DMS 273 treated with DMSO at 0.1 percent for 48 hours (cell line): ENCODE results near the gene RAP1GAP.
"Not testable (repeated sequence)": the region's sequence is repeated elsewhere in the genome, so short reads cannot be mapped to it uniquely, and the experiment has no call there.

Source experiments
- DNase-seq: peaks from one replicate; lab custom pipeline; 2025; lab: John Stamatoyannopoulos, UW

RAP1GAP gene

DNA sequence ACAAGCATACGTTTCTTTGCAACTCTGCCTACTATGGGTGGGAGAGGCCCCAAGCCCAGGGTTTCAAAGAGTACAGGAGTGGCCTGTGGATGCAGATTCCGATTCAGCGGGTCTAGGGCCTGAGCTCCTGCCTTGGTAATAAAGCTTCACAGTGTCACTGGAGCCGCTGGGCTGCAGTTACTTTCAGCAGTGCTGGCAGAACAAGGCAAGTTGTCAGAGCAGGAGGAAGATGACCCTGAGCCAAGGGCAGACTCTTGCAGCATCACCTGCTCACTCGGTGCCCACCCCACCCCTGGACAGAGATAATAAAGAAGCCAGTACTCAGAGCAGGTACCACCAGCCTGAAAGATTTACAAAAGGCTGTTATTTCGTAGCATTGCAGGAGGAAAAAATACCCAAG lies 8.0 kb upstream of the RAP1GAP start:
- no peak for DNase-seq

GRCh38 chr1:21674957-21675356 lies 5.8 kb upstream of the RAP1GAP start:
- DNase-seq, result no peak

GRCh38 chr1:21673853-21674252 lies 4.7 kb upstream of the RAP1GAP start:
- DNase-seq, result not testable (repeated sequence)

GRCh38 chr1:21673277-21673780 lies 4.2 kb upstream of the RAP1GAP start:
- peak; percentile 50 for DNase-seq

DNA sequence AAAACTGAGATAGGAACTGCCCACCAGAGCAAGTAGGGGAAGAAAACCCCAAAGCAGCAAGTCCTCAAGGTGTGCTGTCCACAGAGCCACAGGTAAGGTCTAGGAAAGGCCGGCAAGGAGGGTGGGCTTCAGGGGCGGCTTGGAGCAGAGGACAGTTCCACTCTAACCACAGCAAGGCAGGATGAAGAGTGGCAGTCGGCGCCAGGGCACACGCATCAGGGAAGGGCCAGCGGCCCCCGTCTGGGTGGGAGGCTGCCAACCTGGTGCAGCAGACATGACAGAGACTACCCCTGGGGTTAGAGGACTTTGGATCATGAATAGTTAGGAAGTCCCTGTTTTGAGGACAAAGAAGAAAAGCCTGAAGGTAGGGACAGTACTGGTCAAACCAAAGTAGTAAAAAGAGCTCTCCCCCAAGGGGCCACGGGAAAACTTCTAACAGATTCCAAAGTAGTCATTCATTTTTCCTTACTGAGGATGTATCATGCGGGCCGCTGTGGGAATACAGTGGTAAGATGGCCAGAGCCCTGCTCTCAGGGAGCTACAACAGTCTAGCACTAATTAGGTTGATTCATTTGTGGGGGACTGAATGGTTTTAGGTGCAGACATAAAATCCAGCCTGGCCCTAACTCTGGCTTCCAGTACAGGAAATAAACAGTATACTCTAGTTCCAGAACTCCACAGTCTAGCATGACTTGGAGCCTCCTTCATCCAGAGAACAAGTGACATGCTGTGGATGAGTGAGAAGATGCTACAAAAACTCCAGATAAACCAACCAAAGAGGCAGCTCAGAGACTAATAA lies 3.5 kb upstream of the RAP1GAP start:
- no peak for DNase-seq

DNA sequence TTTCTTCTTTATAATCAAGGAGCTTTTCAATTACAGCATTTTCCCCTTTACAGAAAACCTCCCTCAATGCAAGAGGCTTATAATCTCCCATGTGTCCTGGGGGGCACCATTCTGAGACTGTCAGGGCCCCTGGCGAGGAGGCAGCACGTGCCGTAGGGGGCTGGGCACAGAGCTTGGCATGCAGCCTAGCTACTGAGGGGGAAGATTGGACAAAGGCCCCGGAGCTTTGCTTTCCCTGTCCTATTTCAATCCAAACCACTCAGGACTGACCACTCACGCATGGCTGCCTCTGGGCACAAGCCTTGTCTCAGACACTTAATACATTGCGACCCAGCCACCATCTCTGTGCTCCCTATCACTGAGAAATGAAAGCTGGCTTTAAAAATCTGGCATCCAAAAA lies 2.8 kb upstream of the RAP1GAP start:
- no peak for DNase-seq

DNA sequence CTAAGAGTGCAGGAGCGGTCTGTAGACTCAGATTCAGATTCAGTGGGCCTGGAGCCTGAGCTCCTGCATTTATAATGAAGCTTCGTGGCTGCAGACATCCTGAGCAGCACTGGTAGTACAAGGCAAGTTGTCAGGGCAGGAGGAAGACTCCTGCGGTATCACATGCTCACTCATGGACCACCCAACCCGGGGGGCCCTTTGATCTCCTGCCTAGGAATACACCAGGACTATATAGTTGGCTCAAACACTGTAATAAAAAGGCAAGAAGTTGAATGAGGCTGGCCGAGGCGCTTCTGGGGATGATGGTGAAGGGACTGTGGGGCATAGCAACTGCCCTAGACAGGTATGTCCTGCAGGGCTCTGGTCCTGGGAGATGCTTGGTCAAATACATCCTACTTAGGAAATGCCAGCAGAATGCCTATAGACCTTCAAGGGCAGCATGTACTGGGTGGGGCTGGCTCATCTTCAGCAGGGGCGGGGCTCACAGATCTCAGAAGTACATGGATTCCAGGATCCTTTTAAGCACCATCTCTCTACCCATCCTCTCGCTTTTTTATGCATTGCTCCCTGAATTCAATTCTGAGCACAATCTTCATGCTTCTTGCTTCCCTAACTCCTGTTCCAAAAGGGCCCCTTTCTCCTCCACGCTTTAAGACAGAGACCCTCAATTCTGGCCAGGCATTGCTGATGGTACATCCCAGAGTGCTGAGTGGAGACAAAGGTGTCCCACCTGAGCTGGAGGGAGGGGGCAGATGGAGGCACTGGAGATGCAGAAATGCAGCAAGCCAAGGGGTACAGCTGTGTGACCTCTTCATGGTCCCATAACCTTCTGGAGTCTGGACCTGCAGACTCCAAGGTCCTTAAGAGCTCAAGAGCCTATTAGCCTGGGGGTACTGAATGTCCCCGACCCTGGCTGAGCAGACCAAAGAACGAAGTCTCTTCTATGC lies 2.1 kb upstream of the RAP1GAP start:
- no peak for DNase-seq

GRCh38 chr1:21670059-21670881 lies 1.1 kb upstream of the RAP1GAP start:
- no peak for DNase-seq

DNA sequence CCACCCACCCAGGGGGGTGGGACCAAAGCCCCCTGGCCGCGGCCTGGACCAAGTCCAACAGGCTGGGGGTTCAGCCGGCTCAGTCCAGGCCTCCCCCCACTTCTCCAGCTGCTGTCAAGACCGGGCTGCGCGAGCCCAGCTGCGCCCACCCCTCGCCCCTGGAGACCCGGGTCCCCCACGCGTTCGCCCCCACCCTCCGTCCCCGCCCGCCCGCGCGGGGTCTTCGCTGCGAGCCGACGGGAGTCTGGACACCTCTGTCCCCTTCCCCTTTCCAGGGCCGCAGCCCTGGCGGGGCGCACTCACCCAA lies 253 bp downstream of the RAP1GAP start:
- no peak for DNase-seq

DNA sequence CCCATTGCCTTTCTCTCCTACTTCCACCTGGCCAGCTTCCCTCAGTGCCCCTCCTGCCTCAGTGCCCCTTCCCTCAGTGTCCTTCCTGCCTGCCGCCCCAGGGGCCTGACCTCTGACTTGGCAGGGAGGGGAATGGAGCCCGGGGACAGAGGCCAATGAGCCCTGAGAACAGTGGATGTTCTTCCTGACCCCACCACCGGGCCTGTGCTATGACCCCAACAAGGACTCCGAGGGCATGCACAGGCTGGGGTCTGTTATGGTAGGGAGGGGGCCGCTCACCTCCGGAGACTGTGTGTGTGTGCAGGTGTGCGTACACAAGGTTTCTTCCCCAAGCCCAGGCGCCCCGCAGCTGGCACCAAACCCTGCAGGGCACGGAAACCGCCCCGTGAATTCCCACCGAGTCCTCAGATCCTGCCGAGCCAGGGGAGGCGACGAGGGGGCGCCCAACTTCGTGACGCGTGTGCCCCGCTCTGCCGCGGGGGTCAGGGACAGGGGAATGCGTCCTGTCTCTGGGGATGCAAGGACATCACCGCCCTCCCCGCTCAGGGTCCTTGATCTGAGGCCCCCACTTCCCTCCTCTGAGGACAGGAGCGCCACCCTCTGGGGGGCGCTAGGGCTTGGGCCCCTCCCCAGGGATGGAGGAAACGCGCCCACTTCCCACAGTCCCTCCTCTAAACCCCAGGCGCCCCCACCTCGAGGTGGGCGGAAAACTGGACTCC lies 766 bp downstream of the RAP1GAP start:
- no peak for DNase-seq

GRCh38 chr1:21667348-21668231 lies 1.6 kb downstream of the RAP1GAP start:
- DNase-seq, result no peak

- no peak for DNase-seq
Measured at GRCh38 chr1:21666576-21667320, 2.4 kb downstream of the RAP1GAP start.

DNA sequence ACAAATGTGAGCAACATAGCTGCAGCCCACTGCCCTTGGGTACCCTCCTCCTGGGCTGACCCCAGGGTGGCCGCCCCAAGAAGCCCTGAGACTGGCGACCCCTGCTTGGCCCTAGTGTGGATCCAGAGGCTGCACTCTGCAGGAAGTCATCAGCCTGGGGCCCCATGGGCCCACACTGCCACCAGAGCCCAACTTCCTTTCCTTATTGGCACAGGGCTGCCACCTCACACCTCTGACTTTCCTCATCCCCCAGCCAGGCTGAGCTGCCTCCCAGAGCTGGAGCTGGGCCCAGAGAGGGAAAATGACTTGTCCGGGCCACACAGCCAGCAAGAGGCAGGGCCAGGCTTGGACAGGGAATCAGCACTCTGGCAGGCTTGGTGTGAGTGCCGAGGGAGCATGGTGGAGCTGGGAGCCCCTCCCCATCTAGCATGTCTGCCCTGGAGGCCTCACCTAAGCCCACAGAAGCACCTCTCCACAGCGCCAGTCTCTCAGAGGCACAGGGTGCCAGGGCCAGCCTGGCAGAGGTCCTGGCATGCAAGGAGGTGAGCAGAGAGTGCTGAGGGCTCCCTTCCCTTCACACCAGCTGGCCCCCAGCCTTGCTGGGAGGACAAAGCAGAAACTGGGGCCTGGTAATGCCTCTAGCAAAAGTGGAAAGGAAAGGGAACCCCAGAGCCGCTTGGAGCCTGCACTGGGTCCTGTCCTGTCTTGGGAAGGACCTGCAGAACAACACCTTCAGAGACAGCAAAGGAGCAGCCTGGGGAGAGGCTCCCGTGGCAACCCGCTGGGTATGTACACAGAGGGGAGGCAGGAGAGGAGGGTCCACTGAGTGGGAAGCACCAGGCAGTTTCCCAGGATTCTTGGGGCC lies 3.2 kb downstream of the RAP1GAP start:
- no peak for DNase-seq

- no peak for DNase-seq
Measured at GRCh38 chr1:21664806-21665588, 4.2 kb downstream of the RAP1GAP start.

DNA sequence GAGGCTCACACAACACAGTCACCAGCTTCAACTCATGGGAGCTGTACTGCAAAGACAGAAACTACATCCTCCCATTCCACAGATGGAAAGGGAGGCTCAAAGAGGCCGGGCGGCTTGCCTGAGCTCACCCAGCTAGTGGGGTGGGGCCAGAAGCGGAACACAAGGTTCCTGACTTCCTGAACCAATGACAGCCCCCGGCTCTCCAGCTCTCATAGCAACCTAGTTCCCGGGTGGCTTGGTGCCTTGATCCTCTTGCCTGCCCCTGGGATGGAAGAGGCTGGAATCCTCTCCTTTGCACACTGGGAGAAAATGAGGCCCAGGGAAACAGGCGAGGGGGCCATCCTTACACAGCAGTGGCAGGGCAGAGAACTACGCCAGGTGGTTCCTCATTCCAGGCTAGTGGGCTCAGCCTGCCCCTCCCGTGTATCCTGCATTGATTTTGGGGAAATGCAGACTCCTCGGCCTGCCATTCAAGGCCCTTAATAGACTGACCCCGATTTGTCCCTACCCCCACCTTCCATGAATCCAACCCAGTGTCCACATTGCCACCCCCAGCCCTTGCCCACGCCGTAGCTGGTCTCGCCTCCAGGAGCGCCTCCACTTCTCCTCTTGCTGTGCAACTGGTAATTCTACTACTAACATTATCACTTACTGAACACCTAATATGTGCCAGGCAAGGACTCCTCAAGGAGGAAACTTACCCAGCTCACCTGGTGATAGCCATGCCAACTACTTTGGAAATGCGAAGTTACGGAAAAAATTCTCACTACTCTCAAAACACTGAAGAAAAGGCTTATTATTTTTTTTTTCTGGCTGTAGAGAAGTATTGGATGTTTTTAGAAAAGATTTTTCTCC lies 5.0 kb downstream of the RAP1GAP start:
- no peak for DNase-seq

DNA sequence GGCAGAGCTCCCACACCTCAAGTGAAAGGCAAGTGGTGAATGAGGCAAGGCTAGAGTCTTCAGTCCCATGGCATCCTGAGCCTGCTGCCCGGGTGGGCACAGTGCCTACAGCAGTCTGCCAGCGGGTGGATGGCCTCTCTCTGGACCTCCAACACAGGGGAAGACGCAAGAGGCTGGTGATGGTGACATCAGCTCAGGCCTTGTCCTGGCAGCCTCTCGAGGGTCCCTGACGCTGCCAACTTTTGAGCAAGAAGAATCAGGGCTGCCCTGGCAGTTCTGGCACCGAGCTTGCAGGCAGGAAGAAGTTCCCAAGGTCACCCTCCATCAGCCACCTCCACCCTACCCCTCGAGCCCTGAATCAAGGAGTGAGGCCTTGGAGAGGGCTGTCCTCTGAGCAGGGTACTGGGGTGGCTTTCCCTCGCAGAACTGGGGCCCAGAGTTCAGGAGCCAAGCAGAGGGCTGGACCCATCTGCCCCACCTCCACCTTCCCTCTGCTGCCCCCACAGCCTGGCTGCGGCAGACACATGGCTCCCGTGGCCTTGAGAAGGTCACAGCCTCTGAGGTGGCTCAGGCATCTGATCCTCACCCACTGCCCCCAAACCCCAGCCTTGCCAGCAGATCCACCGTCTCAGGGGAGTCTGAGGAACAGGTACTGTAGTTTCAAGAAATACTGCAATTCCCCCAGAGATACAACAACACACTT lies 5.8 kb downstream of the RAP1GAP start:
- DNase-seq, result no peak
